ENCODE data around the gene MAP3K1. TPM values are rescaled to one million over a fixed set of nuclear protein-coding genes. Genes with fewer than 3 reads are reported as not detected.
A peak's percentile ranks its signal among the peaks of the same experiment; 100 is the strongest.

MAP3K1 gene
- total RNA-seq, 1 donor from 2014 or later: 10.4 TPM

- H3K9ac ChIP-seq (ENCODE audit: low read length): no peak overlapping the region
- no peaks in the 10 kb centered on the region for H3K4me1 ChIP-seq (ENCODE audit: insufficient read depth, low read length)
These were observed 18.0 kb downstream of the MAP3K1 start for GRCh38 chr5:56833325-56833724.

GRCh38 chr5:56837381-56837780 lies 22.0 kb downstream of the MAP3K1 start:
- H2AFZ ChIP-seq (ENCODE audit: low read depth, low read length): no peak overlapping the region
- no peaks in the 10 kb centered on the region for H3K4me1 ChIP-seq (ENCODE audit: insufficient read depth, low read length)
- H4K20me1 ChIP-seq (ENCODE audit: insufficient read depth, low read length): peaks cover 42% of the 10 kb centered on the region
- H3K4me3 ChIP-seq (ENCODE audit: insufficient read depth, low read depth, low read length): no peak overlapping the region
- H3K9me3 Mint-ChIP-seq (ENCODE audit: unreplicated experiment): no peaks in the 10 kb centered on the region
- H3K36me3 Mint-ChIP-seq (ENCODE audit: low read depth, unreplicated experiment): no peaks in the 10 kb centered on the region
- FAIRE-seq (no peak), DNase-seq (ENCODE audit: low read depth) (no peak)
- H3K4me3 Mint-ChIP-seq (ENCODE audit: unreplicated experiment): no peak overlapping the region
- H3K36me3 ChIP-seq (ENCODE audit: insufficient read depth, low read length): no peaks in the 10 kb centered on the region
- no peaks in the 10 kb centered on the region for H3K27me3 ChIP-seq (ENCODE audit: insufficient read depth, low read length)
- peaks cover 19% of the 10 kb centered on the region for H3K4me1 Mint-ChIP-seq (ENCODE audit: low read depth, unreplicated experiment)
- no peak for TF ChIP-seq CTCF (IDR thresholded peaks at IDR 0.05; ENCODE audit: insufficient read depth, low read depth, low read length)
- TF ChIP-seq EZH2 (IDR thresholded peaks at IDR 0.05; ENCODE audit: insufficient read depth, low read length): no peak
- H3K27ac ChIP-seq (ENCODE audit: low read depth, low read length): no peak overlapping the region
- no peak overlapping the region for H3K9ac ChIP-seq (ENCODE audit: low read length)
- no peak overlapping the region for H3K27ac Mint-ChIP-seq (ENCODE audit: unreplicated experiment)
- no peaks in the 10 kb centered on the region for H3K27me3 Mint-ChIP-seq (ENCODE audit: low read depth, unreplicated experiment)
- H3K4me2 ChIP-seq (ENCODE audit: low read length): no peak overlapping the region
- peaks cover 70% of the 10 kb centered on the region for H3K79me2 ChIP-seq (ENCODE audit: insufficient read depth, low read length)
- H3K9me3 ChIP-seq (ENCODE audit: insufficient read depth, low read depth, low read length): no peaks in the 10 kb centered on the region

More at GRCh38 chr5:56833325-56833724, 18.0 kb downstream of the MAP3K1 start:
- peak overlapping the region; percentile 54 for H3K4me3 Mint-ChIP-seq (ENCODE audit: unreplicated experiment)
- DNase-seq (ENCODE audit: low read depth) (no peak), FAIRE-seq (no peak)
- Histone ChIP-seq H3K27me3 (ENCODE audit: insufficient read depth, low read length) (no peaks in the 10 kb centered on the region), H3K4me3 (ENCODE audit: insufficient read depth, low read depth, low read length) (no peak overlapping the region), H3K79me2 (ENCODE audit: insufficient read depth, low read length) (peaks cover 60% of the 10 kb centered on the region), H3K4me2 (ENCODE audit: low read length) (no peak overlapping the region), H3K36me3 (ENCODE audit: insufficient read depth, low read length) (no peaks in the 10 kb centered on the region), H3K27ac (ENCODE audit: low read depth, low read length) (no peak overlapping the region), H4K20me1 (ENCODE audit: insufficient read depth, low read length) (peaks cover 52% of the 10 kb centered on the region), H2AFZ (ENCODE audit: low read depth, low read length) (no peak overlapping the region), H3K9me3 (ENCODE audit: insufficient read depth, low read depth, low read length) (no peaks in the 10 kb centered on the region)
- H3K9me3 Mint-ChIP-seq (ENCODE audit: unreplicated experiment): no peaks in the 10 kb centered on the region
- H3K27ac Mint-ChIP-seq (ENCODE audit: unreplicated experiment): peak overlapping the region; percentile 18
- TF ChIP-seq CTCF (IDR thresholded peaks at IDR 0.05; ENCODE audit: insufficient read depth, low read depth, low read length): no peak
- no peak for TF ChIP-seq EZH2 (IDR thresholded peaks at IDR 0.05; ENCODE audit: insufficient read depth, low read length)
- H3K4me1 Mint-ChIP-seq (ENCODE audit: low read depth, unreplicated experiment): peaks cover 32% of the 10 kb centered on the region
- H3K27me3 Mint-ChIP-seq (ENCODE audit: low read depth, unreplicated experiment): no peaks in the 10 kb centered on the region
- H3K36me3 Mint-ChIP-seq (ENCODE audit: low read depth, unreplicated experiment): no peaks in the 10 kb centered on the region

- Histone ChIP-seq H3K9me3 (ENCODE audit: insufficient read depth, low read depth, low read length) (no peaks in the 10 kb centered on the region), H2AFZ (ENCODE audit: low read depth, low read length) (no peak overlapping the region), H3K4me3 (ENCODE audit: insufficient read depth, low read depth, low read length) (no peak overlapping the region), H3K36me3 (ENCODE audit: insufficient read depth, low read length) (no peaks in the 10 kb centered on the region), H3K9ac (ENCODE audit: low read length) (no peak overlapping the region), H3K4me2 (ENCODE audit: low read length) (no peak overlapping the region), H4K20me1 (ENCODE audit: insufficient read depth, low read length) (peaks cover 41% of the 10 kb centered on the region), H3K4me1 (ENCODE audit: insufficient read depth, low read length) (no peaks in the 10 kb centered on the region), H3K27ac (ENCODE audit: low read depth, low read length) (no peak overlapping the region), H3K27me3 (ENCODE audit: insufficient read depth, low read length) (no peaks in the 10 kb centered on the region), H3K79me2 (ENCODE audit: insufficient read depth, low read length) (peaks cover 72% of the 10 kb centered on the region)
- DNase-seq (ENCODE audit: low read depth) (no peak), FAIRE-seq (no peak)
- H3K27ac Mint-ChIP-seq (ENCODE audit: unreplicated experiment): no peak overlapping the region
- H3K36me3 Mint-ChIP-seq (ENCODE audit: low read depth, unreplicated experiment): no peaks in the 10 kb centered on the region
- no peaks in the 10 kb centered on the region for H3K27me3 Mint-ChIP-seq (ENCODE audit: low read depth, unreplicated experiment)
- TF ChIP-seq CTCF (IDR thresholded peaks at IDR 0.05; ENCODE audit: insufficient read depth, low read depth, low read length) (no peak), EZH2 (IDR thresholded peaks at IDR 0.05; ENCODE audit: insufficient read depth, low read length) (no peak)
- H3K4me3 Mint-ChIP-seq (ENCODE audit: unreplicated experiment): no peak overlapping the region
- H3K9me3 Mint-ChIP-seq (ENCODE audit: unreplicated experiment): no peaks in the 10 kb centered on the region
- peaks cover 18% of the 10 kb centered on the region for H3K4me1 Mint-ChIP-seq (ENCODE audit: low read depth, unreplicated experiment)
These were observed 22.6 kb downstream of the MAP3K1 start for GRCh38 chr5:56837956-56838355.

All from astrocyte (in vitro differentiated cells and primary cell).